GM21390 (cell line): ENCODE results near the gene NFYC.

Experiments
- ATAC-seq: cut with Tn5 transposase; IDR thresholded peaks from one replicate; pipeline ENCODE4 v1.9.1; 2021; ENCODE audit not compliant: unreplicated experiment

Gene NFYC

DNA sequence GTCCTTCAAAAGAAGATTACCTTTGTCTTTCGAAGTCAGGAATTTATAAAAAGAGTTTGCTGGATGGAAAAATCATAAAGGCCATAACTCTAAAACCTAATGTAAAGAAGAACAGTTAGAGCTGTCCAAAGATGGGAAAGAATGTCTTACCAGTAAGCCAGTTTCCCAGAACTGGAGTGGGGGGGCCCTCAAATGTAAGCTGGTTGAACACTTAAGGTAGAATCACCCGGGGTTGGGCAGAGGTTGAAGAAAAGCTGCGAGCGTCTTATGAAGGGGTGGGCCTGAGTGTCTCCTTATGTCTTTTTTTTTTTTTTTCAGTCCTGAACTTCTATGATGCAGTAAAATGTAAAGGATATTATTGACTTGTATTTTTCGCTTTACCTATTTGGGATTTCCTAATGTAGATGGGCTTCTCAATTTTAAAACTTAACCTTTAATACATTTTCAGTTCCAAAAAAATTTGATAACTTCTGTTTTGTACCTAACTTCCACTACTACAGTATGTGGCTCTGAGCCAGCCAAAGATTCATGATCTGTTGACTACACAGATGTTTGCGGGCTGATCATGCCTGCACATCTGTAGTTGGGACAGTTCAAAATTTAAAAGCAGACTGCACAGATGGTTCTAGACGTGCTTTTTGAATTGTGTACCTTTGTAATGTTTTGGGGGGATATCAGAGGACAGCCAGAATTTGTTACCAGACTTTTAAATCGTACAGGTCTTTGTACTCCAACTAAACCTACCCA, 43.6 kb downstream of the NFYC start:
- ATAC-seq: no peak

DNA sequence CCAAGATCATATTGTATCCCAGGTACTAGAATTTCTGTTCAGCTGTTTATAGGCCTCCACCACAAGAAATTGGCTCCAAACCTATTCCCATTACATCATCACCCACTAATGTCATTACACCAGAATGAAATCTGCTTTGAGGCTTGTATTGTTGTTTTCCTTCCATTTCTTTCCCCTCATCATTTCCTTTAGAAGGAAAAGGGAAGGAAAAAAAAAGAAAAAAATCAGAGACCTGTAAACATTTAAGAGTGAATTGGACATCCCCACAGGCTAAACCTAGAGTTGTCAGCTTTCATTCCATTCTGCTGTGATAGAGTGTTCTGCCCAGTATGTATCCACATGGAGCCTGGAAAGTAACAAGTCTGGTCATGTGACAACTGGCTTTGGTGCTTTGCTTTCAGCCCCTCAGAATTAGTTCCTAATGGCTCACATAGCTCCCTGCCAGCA, 44.6 kb downstream of the NFYC start:
- no peak for ATAC-seq

DNA sequence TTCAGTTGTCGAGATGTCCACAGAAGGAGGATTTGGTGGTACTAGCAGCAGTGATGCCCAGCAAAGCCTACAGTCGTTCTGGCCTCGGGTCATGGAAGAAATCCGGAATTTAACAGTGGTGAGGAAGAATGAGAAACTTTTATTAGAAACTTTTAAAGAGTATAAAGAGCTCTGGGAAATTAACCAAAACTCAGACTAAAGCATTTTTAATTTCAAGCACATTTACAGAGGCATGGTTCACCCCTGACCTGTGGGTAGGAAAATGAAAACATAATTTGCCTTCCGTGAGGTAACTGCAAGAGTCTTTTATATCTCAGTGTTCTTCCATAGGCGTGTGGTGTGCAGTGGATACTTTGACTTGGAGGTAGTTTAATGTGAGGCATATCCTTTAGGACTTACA, 47.3 kb downstream of the NFYC start:
- ATAC-seq: no peak

DNA sequence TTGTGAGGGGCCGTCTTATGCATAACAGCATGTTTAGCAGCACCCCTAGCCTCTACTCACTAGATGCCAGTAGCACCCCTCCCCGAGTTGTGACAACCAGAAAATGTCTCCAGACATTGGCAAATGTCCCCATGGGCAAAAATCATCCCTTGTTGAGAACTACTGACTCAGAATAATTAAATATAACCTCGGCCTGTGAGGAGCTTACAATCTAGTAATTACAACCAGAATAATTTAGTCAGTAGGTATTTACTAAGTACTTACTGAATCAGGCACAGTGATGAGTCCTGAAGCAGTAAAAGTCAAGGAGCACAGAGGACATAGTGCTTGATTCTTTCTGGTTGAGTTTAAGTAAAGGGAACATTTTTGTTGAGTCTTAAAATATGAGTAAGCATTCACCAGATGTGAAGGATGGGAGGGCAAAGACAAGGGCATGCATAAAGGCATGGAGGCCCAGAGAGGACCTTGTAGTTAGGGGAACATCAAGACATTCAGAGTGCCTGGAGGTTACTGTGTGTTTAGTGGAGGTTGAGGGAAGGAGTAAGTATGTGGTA, 48.0 kb downstream of the NFYC start:
- ATAC-seq: no peak

- ATAC-seq: no peak
These were observed 48.8 kb downstream of the NFYC start for GRCh38 chr1:40740039-40740996.

- no peak for ATAC-seq
These were observed 49.7 kb downstream of the NFYC start for GRCh38 chr1:40740997-40741736.

DNA sequence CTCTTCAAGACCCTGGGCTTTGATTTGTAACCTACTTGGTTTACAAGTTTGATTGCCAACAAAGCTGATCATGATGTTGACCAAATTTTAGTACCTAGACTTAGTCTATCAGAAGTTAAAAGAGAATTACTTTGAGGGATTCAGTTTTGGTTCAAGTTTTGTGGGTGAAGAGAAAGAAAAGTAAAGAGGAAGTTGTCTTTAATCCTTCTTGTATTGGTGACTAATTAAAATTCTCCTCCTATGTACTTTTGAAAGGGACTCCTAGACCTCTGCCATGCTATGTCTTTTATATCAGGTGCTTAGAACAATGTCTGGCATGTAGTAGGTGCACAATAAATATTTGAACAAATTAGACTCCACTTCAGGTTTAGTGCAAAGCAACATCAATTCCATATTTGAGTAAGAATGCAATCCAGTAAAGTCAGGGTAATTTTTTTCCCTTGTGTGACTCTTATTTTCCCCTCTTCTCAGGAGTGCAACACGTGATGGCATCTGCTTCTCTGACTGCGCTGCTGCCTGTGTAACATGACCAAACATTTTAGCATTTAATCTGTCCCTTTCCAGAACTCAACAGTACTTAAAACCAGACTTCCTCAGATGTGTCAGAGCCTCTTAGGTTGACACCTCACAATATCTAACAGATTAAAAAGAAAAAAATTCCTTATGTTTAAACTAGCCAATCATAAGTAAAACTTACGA, 51.0 kb downstream of the NFYC start:
- ATAC-seq: no peak

GRCh38 chr1:40743452-40743851, 51.9 kb downstream of the NFYC start:
- ATAC-seq: no peak

DNA sequence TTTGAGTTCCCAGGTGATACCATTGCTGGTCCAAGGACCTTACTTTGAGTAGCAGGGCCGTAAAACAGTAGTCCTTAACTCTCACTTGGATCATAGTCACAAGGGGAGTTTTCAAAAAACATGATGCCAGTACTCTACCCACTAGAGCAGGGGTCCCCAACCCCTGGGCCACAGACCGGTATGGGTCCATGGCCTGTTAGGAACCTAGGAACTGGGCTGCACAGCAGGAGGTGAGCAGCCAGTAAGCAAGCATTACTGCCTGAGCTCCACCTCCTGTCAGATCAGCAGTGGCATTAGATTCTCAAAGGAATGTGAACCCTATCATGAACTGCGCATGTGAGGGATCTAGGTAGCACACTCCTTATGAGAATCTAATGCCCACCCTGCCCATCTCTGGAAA, 52.4 kb downstream of the NFYC start:
- no peak for ATAC-seq

- no peak for ATAC-seq
These were observed 53.7 kb downstream of the NFYC start for GRCh38 chr1:40745176-40745575.

DNA sequence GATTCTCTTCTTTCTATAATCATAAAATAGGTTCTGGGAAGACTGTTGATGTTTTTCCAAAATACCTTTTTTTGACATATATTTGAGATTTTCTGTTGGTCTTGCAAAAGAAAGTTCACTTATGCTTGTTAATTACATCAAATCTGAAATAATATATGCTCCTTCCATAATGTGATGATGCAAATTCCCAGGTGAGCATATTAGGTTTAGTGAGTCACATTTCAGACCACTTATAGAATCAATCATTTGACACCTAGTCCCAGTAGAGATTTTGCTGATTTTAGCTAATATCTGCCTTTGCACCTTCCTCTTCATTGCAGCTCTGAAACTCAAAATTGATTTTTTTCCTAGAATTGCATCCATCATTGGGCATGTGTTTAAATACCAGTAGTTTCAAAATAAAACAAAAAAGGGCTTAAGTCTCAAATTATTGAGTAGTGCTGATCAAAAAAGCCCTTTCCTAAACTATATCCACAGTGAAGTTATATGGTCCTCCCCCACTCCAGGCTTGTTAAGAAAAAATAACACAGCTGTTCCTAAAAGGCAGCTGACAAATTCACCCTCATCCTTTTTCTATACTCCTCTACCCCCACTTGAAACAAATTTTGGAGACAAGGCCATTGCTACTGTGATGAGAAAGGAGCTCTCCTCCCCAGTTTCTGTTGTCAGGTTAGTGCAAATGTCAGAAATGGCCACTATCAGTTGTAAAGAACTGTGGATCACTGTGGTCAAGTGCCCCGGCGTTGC, 55.0 kb downstream of the NFYC start:
- no peak for ATAC-seq

GRCh38 chr1:40748841-40749718, 57.6 kb downstream of the NFYC start:
- ATAC-seq: no peak

GRCh38 chr1:40749817-40750216, 58.3 kb downstream of the NFYC start:
- no peak for ATAC-seq

DNA sequence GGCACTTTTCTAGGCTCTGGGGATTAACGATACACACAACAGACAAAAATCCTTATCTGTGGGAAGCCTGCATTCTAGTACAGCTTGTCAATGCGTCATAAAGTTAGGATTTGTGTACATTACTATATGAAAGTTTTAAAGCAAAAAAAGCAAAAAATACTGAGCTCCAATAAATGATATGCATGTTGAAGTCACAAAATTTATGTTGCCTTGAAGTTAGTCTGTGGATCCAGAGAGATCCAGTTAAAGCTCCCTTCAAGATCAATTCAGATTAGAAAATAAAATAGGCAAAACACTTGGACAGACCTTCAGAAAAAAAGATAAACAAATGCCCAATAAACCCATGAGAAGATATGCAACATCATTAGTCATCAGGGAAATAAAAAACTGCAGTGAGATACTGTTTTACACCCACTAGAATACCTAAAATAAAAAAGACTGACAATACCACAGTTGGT, 59.0 kb downstream of the NFYC start:
- no peak for ATAC-seq

GRCh38 chr1:40751802-40752201, 60.3 kb downstream of the NFYC start:
- ATAC-seq: no peak

DNA sequence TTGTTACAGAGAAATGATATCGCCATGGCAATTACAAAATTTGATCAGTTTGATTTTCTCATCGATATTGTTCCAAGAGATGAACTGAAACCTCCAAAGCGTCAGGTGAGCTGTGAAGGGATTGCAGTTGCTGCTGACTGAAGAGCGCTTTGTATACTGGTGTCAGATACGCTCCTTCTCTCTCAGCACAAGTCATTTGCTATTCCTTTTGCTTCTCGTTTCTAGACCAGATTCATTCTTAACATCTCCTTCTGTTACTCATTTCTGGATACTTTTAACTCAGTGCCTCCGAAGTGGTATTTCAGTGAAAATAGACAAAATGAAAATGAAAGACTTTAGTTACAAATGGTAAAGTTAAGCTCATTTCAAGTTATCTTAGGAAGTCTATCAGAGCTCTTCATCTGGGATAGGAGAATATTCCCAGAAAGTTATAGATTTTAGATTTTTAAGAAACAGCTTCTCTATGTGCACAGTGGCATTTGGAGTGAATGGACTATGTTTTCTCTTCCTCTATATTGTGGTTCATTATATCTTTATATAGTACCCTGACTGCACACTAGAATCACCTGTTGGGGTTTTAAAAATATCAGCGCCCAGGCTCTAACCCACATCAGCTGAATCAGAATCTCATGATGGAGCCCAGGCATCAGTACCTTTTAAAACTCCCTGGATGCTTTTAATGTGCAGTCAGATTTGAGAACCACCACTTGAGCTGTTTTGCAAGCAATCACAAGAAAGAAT, 61.8 kb downstream of the NFYC start:
- ATAC-seq: peak; percentile 69

- no peak for ATAC-seq
These were observed 62.7 kb downstream of the NFYC start for GRCh38 chr1:40754201-40754600.

DNA sequence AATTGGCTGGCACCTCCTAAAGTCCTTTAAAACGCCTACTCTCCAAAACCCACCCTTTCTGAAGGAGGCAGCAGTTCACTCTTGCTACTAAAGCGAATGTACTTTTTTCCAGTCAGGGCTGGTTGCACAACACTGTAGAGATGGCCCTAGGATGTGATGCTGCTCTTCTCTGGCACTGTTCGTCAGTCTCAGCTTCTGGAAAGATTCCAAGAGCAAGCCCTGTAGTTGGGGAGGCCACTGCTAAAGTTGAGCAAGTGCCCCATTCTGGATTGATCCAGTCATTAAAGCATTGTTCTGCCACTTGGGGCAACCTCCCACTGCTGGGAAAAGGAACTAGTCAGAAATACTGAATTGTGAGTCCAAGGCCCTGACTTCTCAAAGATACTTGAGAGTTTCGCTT, 63.6 kb downstream of the NFYC start:
- no peak for ATAC-seq
